Activated CD4-positive, alpha-beta T cell treated with anti-CD3 and anti-CD28 coated beads for 24 hours (primary cell): ENCODE measurements around the gene LRP1B.

ENCODE experiments used
- DNase-seq, 2 donors: peaks; one replicate each; pipeline ENCODE4 v3.0.0-alpha.2; 2020; ENCODE audit warnings: low read depth in 2 of 2

Gene LRP1B

DNA sequence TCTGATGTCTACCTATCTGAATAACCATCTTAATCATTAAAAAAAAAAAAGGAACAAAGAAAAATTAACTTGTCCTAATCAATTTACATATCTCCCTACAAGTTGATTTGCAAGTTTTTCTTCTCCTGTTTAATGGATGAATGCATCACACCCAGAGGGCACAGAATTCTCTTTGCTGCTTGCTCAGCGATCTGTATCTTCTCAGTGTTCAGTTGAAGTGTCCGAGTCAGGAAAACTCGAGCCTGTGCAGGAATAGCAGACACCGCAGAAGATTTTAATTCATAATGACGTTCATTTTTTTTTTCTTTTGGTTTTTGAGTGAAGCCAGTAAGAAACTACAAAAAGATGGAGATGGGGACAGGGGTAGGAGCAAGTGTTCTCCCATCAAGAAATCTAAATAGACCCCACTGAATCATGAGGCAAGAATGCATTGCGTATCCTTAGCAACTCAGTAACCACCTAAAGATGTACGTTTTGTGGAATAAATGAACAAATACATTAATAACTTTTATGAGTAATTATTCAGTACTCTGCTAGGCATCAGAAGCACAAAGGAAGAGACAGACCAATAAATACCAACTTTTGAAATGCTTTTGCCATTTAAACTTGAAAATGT, 675.5 kb downstream of the LRP1B start:
- DNase-seq: no peak

DNA sequence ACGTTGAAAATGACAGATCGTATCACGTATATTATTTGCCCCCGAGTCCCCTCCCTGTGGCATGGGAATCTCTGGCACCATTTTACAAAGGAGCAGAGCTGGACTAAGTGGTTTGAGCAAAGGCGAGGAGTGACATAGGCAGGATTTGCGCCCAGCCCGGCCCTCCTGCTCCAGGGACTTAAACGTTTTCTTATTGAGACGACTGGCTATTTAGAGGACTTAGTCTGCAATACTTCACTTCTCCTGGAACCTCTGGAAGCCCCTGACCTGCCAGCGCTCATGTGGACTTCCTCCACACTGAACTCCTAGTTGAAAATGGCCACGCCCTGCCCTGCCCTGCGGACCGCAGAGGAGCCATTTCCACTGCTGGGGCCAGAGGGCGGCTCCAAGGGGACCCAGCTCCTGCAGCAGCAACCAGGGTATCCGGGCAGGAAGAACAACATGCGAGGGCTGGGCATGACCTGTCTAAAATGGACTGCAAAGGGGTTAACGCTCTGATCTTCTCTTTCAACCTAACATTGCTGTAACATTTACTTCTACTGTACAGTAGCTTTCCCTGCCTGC, 690.7 kb downstream of the LRP1B start:
- no peak for DNase-seq

DNA sequence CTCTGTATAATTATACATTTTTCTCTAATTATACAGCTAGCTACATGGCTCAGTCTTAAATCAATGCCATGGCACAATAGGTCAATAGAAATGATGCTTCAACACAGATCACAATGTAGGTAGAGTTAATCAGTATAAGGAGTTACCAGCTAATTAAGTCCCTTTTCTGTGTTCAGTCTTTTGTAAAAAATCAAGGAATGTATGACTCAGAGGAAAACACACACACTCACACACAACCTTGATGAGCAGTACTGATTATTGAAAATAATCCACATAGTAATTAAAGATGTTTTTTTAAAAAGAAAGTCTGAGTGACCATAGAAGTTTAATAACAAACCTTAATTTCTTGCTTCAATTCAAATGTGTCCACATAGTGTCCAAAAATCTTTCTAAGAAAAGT, 691.3 kb downstream of the LRP1B start:
- no peak for DNase-seq

DNA sequence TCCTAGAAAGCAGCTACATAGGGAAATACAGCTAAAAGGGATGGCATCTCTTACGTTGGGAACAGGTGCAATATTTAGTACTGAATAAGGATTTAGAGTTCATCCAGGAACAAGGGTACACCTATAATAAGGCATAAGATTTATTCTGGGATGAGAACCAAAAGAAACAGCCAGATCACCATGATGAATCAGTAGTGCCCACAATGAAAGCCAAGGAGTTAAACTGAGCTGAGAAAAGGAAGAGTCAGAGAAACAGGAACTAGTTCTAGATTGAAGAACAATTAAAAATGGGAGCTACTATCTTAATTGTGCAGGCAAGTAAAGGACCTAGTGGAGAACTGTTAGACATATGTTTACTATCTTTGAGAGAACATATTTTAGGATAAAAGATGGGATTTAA, 692.3 kb downstream of the LRP1B start:
- no peak for DNase-seq

DNA sequence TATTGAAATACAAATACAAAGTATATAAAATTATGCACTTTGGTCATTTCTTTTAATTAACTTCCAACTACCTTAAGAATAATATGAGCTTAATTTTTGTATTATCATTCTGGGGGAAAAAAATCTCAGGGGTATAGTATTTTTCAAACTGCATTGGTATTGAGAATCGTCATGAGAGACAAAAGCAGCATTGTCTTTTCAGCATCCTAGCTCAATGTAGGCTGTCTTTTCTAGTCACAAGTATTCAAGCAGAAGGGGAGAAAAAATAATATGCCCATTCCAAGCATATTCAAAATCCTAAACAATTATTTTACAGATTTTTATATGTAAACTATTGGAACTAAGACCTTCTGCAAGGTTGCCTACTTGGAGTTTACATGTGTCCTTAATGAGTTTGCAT, 693.3 kb downstream of the LRP1B start:
- no peak for DNase-seq

DNA sequence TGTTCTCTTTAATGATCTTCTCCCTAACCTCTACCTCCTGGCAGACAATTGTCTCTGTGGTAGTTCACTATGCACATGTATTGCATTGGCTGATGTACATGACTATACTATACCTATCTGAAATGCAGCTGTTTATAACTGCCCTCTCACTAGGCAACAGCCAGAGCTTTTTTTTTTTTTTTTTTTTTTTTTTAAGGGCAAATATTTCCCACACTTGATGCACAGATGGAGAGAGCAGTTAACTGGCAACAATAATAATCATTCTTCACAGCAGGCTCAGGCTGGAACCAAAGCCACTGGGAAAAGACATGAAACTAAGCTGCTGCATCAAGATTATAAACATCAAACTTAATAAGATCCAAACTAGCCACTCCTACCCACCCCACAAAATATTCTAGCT, 707.7 kb downstream of the LRP1B start:
- DNase-seq: no peak

DNA sequence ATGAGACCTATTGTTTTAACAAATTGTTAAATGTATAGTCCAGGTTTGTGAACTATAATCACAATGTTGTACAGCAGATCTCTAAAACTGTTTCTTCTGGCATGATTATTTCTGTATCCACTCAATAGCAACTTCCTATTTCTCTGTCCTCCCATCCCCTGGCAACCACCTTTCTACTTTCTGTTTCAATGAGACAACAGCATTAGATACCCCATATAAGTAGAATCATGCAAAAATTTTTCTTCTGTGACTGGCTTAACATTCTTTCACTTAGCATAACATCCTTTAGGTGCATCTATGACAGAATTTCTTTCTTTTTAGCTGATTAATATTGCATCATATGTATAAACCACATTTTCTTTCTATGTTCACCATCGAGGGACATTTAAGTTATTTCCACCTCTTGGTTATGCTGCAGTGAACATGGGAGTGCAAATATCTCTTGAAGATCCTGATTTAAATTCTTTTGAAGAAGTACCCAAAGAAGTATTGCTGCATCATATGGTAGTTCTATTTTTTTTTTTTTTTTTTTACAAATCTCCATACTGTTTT, 713.5 kb downstream of the LRP1B start:
- no peak for DNase-seq

DNA sequence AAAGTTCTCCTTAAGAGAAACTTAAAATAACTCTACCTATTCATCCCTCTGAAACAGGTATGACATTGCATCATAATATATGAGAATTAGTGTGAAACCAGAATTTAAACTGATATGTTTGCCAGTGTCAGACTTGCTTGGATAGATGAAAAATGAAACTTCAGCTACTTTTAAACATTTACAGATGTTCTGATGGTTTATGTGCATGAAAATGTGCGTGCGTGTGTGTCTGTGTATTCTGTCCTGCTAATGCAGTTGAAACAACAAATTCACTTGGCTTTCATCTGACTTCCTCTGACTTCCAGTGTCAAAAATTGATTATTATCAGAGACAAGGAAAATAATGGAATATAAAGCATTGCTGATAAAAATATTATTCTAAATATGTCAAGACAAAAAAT, 719.4 kb downstream of the LRP1B start:
- DNase-seq: no peak

DNA sequence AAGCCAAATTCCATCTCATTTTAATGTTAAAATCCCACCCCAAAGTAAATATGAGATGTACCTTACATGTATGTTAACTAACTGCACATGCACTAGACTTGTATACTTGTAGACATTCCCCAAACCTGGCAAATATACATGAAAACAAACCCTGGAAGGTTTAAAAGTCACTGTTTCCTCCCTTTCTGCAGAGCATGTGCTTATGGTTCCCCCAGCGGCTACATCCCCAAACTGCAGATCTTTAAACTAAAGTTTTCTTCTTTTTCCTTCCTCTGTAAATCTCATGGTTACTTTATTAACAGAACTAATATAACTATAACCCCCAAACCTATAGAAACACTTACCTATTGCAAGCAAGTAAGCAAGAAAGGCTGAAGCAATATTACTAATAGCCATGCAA, 731.5 kb downstream of the LRP1B start:
- no peak for DNase-seq

DNA sequence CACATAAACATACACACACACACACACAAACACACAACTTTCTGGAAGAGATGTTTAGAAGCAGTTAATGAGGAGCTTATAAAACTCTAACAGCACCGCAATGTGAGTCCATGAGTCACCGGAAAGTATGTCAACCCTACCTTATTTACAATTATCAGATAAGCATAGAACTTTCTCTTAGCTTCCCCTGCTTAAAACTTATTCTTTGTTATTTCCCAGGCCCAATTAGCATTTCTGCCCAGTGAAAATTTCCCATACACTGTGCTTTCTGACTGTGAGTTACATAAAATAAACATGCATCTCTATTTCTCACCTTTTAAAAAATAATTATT, 737.6 kb downstream of the LRP1B start:
- no peak for DNase-seq

DNA sequence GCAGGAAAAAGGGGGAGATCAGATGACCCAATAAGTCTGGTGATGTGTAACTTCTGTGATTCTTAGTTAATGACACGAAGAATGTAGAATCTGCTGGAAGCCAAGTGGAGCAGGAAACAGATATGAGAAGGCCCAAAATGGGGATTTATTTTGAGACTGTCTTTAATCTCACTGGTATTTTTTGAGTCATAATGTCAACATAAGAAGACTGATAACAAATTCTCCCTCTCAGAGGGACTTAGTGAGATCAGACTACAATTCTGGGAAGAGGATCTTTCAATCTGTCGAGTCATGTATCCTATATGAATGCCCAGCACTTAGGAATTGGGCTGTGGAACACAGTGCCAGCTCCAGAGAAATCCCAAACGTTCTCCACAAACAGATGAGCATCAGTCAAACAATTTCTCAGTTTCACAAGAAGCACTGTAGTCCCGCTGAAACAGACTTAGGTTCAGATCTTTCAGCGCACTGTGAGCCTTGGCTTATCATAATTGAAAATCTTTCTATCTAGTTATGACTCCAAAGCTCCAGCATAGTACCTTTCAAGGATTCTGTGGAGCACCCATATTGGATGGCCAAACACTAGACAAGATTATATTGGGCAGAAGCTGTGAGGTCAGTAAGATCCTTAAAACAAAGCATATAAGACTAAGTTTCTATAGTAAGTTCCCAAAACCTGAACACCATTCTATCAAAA, 738.2 kb downstream of the LRP1B start:
- no peak for DNase-seq

DNA sequence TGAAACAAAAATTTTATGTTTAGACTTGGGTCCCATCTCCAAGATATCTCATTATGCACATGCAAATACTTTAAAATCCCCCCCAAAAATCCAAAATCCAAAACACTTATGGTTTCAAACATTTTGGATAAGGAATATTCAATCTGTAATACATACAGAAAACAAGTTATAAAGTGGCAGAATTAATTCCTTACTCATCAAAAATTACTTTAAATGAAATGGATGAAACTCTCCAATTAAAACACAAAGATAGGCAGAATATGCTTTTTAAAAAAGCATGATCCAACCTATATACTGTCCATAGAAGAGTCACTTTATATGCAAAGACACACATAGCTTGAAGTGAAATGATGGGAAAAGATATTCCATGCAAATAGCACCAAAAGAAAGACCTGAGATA, 744.6 kb downstream of the LRP1B start:
- no peak for DNase-seq

DNA sequence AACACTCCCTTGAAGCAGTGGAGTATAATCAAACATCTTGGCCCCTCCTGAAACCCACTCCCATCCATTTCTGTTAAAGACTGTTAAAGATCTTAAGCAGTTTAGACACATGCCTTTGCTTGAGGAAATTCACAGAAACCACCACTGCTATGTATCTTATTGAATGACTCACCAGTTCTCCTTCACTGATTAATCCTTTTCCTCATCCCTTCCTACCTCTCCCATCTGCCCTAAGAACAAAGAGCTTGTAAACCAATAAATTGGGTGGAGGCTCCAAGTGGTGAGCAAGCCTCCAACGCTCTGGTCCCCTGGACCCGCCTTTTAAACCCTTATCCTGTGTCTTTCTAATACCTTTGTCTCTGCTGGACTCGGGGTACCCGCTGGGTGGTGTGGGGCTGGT, 746.1 kb downstream of the LRP1B start:
- DNase-seq: no peak

DNA sequence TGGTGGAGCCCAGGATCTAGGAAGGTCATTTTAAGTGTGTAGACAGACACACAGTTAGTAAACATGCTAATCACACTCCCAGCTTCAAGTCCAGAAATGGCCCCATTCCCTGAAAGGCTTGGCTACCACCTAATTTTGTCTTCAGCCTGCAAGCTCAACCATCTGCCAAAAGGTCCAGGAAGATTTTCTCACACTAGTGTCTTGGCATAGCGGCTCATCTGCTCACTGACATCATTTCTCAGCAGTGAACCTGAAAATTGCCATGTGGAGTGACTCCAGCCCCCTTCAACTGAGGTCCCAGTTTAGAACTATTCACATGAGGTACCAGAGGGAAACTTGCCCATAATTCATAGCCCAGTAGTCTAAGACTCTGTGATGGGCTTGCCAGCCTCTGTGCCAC, 748.9 kb downstream of the LRP1B start:
- DNase-seq: no peak

DNA sequence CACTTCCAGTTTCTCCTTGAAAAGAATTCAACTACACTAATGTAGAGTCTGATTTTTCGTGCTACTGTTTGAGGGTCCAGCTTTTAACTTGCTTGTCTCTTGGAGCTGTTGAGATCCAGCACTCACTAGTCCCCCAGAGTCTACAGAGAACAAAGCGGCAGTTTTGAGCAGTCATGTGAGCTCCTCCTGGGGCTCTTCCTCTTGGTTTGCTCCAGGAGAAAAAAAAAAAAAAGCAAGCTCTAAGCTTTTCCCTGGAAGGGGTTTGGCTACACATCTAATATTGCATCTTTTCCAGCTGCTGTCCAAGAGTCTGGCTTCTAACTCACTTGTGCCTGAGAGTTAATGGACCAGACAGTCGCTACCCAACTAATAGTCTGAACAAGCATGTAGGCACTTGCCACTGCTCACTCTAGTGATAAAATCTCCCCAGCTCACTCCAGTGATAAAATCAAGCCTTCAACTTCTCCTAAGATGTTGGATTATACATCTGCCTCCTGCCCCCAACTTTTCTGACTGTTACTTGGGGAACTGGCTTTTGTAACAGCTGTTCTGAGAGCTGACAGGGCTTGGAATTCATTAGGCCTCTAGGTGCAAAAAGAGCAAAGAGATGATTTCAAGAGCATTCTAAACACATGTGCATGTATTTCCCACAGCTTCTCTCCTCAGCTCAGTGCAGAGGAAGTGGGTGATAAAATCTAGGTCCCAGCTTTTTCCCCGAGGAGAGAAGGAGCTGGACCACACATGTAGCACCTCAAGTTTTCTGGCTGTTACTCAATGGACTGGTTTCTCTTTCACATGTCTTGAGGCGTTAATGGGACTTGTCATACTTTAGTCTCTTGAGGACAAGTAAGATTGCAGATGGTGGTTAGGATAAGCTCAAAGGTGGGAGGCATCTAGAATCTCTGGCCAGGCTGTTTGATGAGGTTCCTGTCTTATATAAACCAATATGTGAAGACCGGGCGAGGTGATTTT, 750.5 kb downstream of the LRP1B start:
- no peak for DNase-seq

DNA sequence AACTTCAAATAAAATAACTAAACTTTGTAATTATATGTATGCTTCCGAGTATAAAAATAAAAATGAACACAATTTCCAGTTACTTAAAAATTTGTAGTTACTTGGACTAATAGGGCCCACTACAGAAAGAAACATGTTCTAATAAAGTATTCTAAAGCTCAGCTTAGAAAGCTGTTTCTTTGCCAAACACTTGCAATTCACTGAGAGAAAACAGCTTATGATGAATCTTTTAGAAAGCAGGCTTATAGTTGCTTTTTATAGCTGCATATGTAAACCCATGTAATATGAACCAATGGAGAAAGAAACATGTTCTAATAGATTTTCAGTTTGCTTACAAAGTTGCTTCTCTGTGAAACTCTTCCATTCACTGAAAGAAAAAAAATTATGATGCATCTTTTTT, 766.0 kb downstream of the LRP1B start:
- DNase-seq: no peak

DNA sequence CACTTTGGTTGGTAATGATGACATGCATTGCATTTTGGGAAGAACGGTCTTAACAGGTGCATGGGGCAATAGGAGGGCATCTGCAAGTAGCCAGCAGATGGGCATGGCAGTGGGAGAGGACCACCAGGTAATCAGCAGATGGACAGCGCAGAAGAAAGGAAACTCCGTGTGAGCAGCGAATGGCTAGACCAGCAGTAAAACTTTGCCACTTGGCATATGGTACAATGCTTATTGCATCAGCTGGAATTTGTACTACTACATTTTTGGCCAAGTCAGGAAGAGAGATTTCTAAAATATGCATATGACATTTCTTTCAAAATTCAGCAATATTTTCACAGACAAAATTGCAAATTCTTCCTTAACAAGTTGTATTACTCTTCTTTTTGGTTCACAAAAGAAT, 768.5 kb downstream of the LRP1B start:
- DNase-seq: no peak

DNA sequence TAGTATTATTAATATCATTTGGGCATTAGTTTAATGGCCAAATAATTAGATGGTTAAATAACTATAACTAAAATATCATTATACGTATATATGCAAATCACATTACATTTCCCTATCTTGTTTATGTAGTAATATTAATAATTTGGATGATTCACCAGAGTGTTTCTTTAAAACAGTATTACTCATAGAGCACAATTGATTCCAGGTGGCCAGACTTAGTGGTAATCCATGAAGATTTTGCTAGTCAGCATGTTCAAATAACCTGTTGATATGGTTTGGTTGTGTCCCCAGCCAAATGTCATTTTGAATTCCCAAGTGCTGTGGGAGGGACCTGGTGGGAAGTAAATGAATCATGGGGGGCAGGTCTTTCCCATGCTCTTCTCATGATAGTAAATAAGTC, 782.3 kb downstream of the LRP1B start:
- DNase-seq: no peak

DNA sequence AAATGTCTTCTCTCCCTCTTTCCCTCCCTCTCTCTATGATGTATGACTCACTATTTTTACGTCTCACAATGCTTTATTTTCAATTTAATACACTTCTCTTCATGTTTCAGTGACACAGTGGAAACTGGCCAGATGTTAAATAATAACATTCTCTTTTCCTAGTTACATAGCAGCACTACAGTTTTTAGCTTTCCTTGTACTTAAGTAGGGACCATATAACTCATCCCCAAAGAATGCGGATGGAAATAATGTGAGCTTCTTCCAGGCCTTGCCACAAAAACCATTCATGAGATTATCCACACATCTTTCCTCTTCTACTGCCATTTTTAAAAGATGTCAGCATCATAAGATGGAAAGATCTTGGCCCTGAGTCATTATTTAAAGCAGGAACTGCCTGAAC, 789.4 kb downstream of the LRP1B start:
- no peak for DNase-seq

DNA sequence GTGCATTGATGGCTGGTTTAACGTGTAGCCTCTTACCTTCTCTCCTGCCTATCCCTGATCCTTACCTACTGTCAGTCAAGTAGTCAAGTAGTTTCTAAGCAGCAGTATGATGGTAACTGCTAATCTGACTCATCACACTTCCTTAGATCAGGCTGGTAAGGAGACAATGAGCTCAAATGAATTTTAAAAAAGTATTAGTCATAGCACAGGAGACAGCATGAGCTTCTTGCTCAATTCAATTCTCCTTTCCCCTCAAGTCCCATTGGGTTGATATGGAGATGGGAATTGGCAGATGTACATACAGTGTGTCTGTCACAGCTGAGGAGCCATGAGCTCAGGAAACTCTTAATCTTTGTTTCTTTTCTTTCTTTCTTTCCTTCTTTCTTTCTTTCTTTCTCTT, 799.7 kb downstream of the LRP1B start:
- no peak for DNase-seq

DNA sequence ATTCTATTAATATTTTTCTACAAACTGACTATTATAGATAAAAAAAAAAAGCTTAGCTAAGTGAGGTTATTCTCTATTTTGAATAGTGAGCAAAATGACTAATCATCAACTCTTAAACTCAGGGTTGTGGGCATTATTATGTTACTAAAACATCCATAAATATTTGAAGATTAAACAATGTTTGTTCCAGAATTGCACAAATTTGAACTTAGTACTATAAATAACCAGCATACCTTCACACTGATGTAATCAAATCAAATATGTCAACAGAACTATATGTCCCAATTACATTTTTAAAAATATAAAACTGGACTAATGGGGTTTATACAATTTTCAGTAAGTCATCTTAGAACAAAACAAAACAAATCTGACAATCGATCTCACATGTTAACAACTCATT, 800.9 kb downstream of the LRP1B start:
- DNase-seq: no peak

DNA sequence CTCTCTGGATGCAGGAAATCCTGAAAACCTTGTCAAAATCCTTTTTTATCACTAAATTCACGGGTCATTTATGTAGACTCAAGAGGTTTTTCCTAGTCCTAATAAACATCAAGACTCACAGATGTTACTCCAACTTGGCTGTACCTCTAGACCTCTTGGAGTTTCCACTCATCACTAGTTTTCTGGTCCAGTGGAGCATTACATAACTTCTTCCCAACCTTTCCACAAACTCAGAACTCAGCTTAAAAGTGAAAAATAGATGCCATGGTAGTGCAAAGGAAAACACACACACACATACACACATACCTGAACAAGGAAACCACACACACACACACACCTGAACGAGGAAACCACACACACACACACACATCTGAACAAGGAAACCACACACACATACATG, 807.2 kb downstream of the LRP1B start:
- no peak for DNase-seq
